Common myeloid progenitor, CD34-positive (primary cell): Measurements from ENCODE around the gene POLR1C.
"Not testable (repeated sequence)": the region's sequence is repeated elsewhere in the genome, so short reads cannot be mapped to it uniquely, and the experiment has no call there.

Experiments
- CTCF ChIA-PET: fragments of 350-600 bp; sonication (Branson Sonifier 250); formaldehyde crosslinking; loops from one replicate; lab custom pipeline; 2021; ENCODE audit warnings: antibody characterized with exemption; lab: Charles Lee
- POLR2A ChIA-PET: fragments of 350-600 bp; sonication (Branson Sonifier 250); formaldehyde crosslinking; loops from one replicate; lab custom pipeline; 2021; ENCODE audit warnings: antibody characterized with exemption; lab: Charles Lee
- DNase-seq, 3 donors: peaks; one replicate each; pipeline versions ENCODE4 v3.0.0 to v3.0.0-alpha.2; 2013
- H3K27ac ChIP-seq, 2 experiments: 1 replicate in 1 of 2; 2 replicates in 1 of 2; pipeline ENCODE4 v1.7.0; 2013; ENCODE audit warnings: inconsistent platforms in 2 of 2, low read length in 2 of 2, mild to moderate bottlenecking in 2 of 2, low read depth in 1 of 2, moderate library complexity in 1 of 2; ENCODE audit not compliant: severe bottlenecking in 2 of 2, insufficient read depth in 1 of 2, poor library complexity in 1 of 2
- H3K27me3 ChIP-seq, 5 experiments: replicated peaks in 2 of 5; 1 replicate in 3 of 5; 2 replicates in 2 of 5; pipeline versions ENCODE4 v1.6.1 to v1.7.0; 2013; ENCODE audit warnings: low read length in 4 of 5, mild to moderate bottlenecking in 2 of 5, moderate library complexity in 2 of 5, inconsistent platforms in 1 of 5; ENCODE audit not compliant: insufficient read depth in 5 of 5, control insufficient read depth in 4 of 5
- H3K36me3 ChIP-seq, 4 experiments: 1 replicate in 2 of 4; 2 replicates in 2 of 4; pipeline versions ENCODE4 v1.6.1 to v1.7.0; 2013; ENCODE audit warnings: low read length in 3 of 4, control low read depth in 1 of 4, mild to moderate bottlenecking in 1 of 4; ENCODE audit not compliant: control insufficient read depth in 4 of 4, insufficient read depth in 4 of 4
- H3K4me1 ChIP-seq, 4 experiments: 1 replicate in 3 of 4; 2 replicates in 1 of 4; pipeline versions ENCODE4 v1.6.1 to v1.7.1; 2013; ENCODE audit warnings: low read length in 3 of 4, mild to moderate bottlenecking in 3 of 4, control low read depth in 1 of 4, inconsistent platforms in 1 of 4, moderate library complexity in 1 of 4; ENCODE audit not compliant: control insufficient read depth in 4 of 4, insufficient read depth in 4 of 4; ENCODE audit errors: control extremely low read depth in 1 of 4
- H3K4me3 ChIP-seq, 7 experiments: 1 replicate in 4 of 7; 2 replicates in 3 of 7; pipeline versions ENCODE4 v1.5.1 to v1.7.0; 2013; ENCODE audit warnings: mild to moderate bottlenecking in 7 of 7, low read length in 6 of 7, moderate library complexity in 6 of 7, inconsistent platforms in 2 of 7, low read depth in 2 of 7, control low read depth in 1 of 7; ENCODE audit not compliant: insufficient read depth in 4 of 7, control insufficient read depth in 1 of 7; ENCODE audit errors: extremely low read depth in 1 of 7
- H3K9me3 ChIP-seq, 5 experiments: 1 replicate in 4 of 5; 2 replicates in 1 of 5; pipeline versions ENCODE4 v1.6.1 to v1.7.1; 2013; ENCODE audit warnings: low read length in 4 of 5, mild to moderate bottlenecking in 2 of 5, inconsistent platforms in 1 of 5, low read depth in 1 of 5, moderate library complexity in 1 of 5; ENCODE audit not compliant: control insufficient read depth in 4 of 5, insufficient read depth in 2 of 5; ENCODE audit errors: control extremely low read depth in 1 of 5
- WGBS: methylation state at CpG from one replicate; pipeline ENCODE4 v1.1.5; 2013; ENCODE audit not compliant: insufficient coverage; 5-methylcytosine and 5-hydroxymethylcytosine counted together

Gene POLR1C

GRCh38 chr6:43544461-43544860 lies 27.6 kb downstream of the POLR1C start:
- DNase-seq: no peak
- no peak overlapping the region for H3K27ac ChIP-seq
- H3K27me3 ChIP-seq: no peaks in the 10 kb centered on the region
- ChIA-PET POLR2A (no interaction called here), CTCF (interaction anchor here (0.8 kb wide), 1 partner anchor 20 kb away, joined by 3 read pairs; no protein-coding TSS in a partner anchor)
- no peak overlapping the region for H3K4me3 ChIP-seq
- no peaks in the 10 kb centered on the region for H3K4me1 ChIP-seq
- H3K36me3 ChIP-seq: peaks cover 17 to 78% (median 52%) of the 10 kb centered on the region in 4 experiments
- WGBS: 93% methylated on average over 3 of the region's 4 CpGs
- no peaks in the 10 kb centered on the region for H3K9me3 ChIP-seq

GRCh38 chr6:43547222-43547621 lies 30.3 kb downstream of the POLR1C start:
- Histone ChIP-seq H3K9me3 (no peaks in the 10 kb centered on the region), H3K27ac (no peak overlapping the region), H3K4me3 (no peak overlapping the region), H3K27me3 (no peaks in the 10 kb centered on the region), H3K36me3 (peaks cover 23 to 88% (median 58%) of the 10 kb centered on the region in 4 experiments), H3K4me1 (no peaks in the 10 kb centered on the region)
- WGBS: no CpG with 5 or more reads among the region's 3 CpGs
- no peak for DNase-seq
- ChIA-PET POLR2A (no interaction called here), CTCF (interaction anchor here (1.2 kb wide), 2 partner anchors 9 to 61 kb away, joined by 3 read pairs; no protein-coding TSS in a partner anchor)

GRCh38 chr6:43557620-43558019 lies 40.7 kb downstream of the POLR1C start:
- H3K9me3 ChIP-seq, H3K27me3 ChIP-seq, H3K4me3 ChIP-seq, CTCF ChIA-PET, H3K4me1 ChIP-seq, DNase-seq, POLR2A ChIA-PET, H3K27ac ChIP-seq: not testable (repeated sequence)
- peaks cover 18 to 83% (median 65%) of the 10 kb centered on the region in 4 experiments for H3K36me3 ChIP-seq
- WGBS: 100% methylated on average over 5 of the region's 7 CpGs

- Histone ChIP-seq H3K27ac (no peak overlapping the region), H3K36me3 (peaks cover 20 to 86% (median 60%) of the 10 kb centered on the region in 4 experiments), H3K9me3 (no peaks in the 10 kb centered on the region), H3K27me3 (no peaks in the 10 kb centered on the region), H3K4me1 (no peaks in the 10 kb centered on the region), H3K4me3 (no peak overlapping the region)
- DNase-seq: no peak
- CTCF ChIA-PET: interaction anchor here (1.5 to 2.0 kb wide), 2 partner anchors 11 to 12 kb away, joined by 5 read pairs; no protein-coding TSS in a partner anchor
- POLR2A ChIA-PET: no interaction called here
These were observed 42.4 kb downstream of the POLR1C start for GRCh38 chr6:43559328-43559727.

GRCh38 chr6:43570876-43571441 lies 54.1 kb downstream of the POLR1C start:
- Histone ChIP-seq H3K4me1 (peaks cover 4 to 11% (median 9%) of the 10 kb centered on the region in 4 experiments), H3K4me3 (no peak overlapping the region), H3K27me3 (no peaks in the 10 kb centered on the region), H3K9me3 (no peaks in the 10 kb centered on the region), H3K27ac (no peak overlapping the region), H3K36me3 (peaks cover 20 to 62% (median 40%) of the 10 kb centered on the region in 4 experiments)
- WGBS: no CpG with 5 or more reads among the region's 5 CpGs
- CTCF ChIA-PET: interaction anchor here (1.6 kb wide), 1 partner anchor 12 kb away, joined by 5 read pairs; no protein-coding TSS in a partner anchor
- no peak for DNase-seq
- POLR2A ChIA-PET: no interaction called here
